PFSK-1 (cell line): ENCODE results near the gene SPATA6L.

ENCODE experiments used
- POLR2AphosphoS5 ChIP-seq: IDR thresholded peaks from 2 replicates; pipeline ENCODE4 v1.6.1; 2012; ENCODE audit warnings: low read depth, mild to moderate bottlenecking, control low read depth, low read length, moderate library complexity
- SIN3A ChIP-seq: IDR thresholded peaks from 2 replicates; pipeline ENCODE4 v1.6.1; 2012; ENCODE audit warnings: mild to moderate bottlenecking, low read length, moderate library complexity, borderline replicate concordance; ENCODE audit not compliant: insufficient read depth

GRCh38 chr9:4549751-4550295 is 116.5 kb downstream of the SPATA6L start:
- TF ChIP-seq SIN3A (no peak), POLR2AphosphoS5 (no peak)
